ENCODE measurements around the gene OR1F1.
A peak's percentile ranks its signal among the peaks of the same experiment; 100 is the strongest.
"Not testable (repeated sequence)": the region's sequence is repeated elsewhere in the genome, so short reads cannot be mapped to it uniquely, and the experiment has no call there.

Gene OR1F1

DNA sequence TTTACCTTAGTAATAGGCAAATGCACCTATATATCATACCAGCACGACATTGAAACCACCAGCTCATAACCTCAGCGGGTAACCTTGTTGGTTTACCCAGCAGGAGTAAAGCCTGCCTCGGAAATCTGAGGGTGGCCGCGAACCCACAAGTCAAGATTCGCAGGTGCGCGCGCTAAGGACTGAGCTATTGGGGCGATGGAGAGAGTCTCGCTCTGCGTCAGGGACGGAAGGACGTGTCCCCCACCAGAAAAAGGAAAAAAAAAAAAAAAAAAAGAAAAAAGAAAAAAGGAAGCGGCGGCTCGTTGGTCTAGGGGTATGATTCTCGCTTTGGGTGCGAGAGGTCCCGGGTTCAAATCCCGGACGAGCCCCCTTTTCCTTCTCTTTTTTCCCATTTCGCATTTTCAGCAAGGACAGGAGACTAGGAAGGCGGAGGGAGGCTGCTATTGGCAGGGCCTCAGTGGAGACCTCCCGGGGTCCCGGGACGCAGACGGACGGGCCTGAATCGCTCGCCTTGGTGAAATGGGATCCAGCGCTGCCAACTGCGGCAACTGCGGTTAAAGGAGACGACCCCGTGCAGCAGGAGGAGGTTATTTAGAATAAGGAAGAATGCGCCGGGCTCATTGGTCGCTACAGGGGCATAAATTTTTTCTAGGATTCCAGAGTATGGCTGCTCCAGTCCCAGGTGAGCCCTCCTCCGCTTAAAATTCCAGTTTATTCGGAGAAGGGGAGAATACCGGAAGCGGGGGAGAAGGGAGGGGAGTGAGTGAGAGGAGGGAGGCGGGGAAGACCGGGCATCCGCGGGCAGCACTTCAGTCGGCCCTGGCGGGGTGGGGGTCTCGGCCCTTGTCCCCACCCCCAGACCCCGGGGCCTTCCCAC, at the start of gene OR1F1:
Gene OR1F1 (plus strand): TSS at position 407 of the 877 bp plus-strand sequence.
- TF ChIP-seq, protein P1, sequence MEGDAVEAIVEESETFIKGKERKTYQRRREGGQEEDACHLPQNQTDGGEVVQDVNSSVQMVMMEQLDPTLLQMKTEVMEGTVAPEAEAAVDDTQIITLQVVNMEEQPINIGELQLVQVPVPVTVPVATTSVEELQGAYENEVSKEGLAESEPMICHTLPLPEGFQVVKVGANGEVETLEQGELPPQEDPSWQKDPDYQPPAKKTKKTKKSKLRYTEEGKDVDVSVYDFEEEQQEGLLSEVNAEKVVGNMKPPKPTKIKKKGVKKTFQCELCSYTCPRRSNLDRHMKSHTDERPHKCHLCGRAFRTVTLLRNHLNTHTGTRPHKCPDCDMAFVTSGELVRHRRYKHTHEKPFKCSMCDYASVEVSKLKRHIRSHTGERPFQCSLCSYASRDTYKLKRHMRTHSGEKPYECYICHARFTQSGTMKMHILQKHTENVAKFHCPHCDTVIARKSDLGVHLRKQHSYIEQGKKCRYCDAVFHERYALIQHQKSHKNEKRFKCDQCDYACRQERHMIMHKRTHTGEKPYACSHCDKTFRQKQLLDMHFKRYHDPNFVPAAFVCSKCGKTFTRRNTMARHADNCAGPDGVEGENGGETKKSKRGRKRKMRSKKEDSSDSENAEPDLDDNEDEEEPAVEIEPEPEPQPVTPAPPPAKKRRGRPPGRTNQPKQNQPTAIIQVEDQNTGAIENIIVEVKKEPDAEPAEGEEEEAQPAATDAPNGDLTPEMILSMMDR (IDR thresholded peaks at IDR 0.05; ENCODE audit: low read depth, low read length) = no peak
- peak within 1 kb of the TSS; percentile 69 for H3K4me3 ChIP-seq (ENCODE audit: low read depth, low read length)

DNA sequence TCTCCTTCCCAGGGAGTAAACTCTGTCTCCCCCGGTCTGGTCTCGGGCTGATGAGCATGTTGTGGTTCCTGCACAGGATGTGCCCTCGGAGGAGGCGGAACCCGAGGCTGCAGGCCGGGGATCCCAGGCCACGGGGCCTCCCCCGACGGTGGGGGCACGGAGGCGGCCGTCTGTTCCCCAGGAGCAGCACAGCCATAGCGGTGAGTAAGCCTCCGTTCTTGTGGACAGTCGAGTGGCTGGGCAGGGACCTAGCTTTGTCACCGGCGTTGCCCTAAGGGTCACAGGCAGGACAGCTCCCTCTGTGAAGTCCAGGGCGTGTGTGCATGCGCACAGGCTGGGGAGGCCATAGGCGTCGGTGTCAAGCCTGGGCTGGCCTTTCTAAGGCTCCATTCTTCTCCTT, 49.7 kb upstream of the OR1F1 start:
- TF ChIP-seq, protein P1 (IDR thresholded peaks at IDR 0.05; ENCODE audit: low read depth, low read length) = no peak
- no peak overlapping the region for H3K4me3 ChIP-seq (ENCODE audit: low read depth, low read length)

DNA sequence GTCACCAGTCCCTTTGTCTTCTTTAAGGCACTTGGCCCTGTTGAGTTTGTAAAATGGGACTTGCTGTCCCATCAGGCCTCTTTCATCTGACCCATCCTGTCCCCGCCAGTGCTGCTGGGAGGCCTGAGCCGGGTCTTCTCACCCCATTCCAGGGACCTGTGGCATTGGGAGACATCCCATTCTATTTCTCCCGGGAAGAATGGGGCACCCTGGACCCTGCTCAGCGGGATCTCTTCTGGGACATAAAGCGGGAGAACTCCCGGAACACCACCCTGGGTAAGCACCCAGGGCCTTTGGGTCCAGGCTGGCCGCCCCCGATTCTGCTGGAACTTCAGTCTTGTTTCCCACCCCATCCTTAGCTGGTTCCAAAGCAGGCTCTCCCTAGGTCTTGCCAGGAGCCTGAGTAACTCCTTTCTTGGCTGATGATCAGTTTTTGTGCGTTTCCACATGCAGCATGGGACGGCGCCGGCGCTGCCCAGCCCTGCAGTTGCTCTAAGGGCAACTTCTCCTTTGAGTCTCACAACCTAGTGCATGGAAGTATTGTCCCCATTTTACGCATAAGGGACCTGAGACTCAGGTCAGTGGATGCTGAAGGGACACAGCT, 49.1 kb upstream of the OR1F1 start:
- TF ChIP-seq, protein P1 (IDR thresholded peaks at IDR 0.05; ENCODE audit: low read depth, low read length) = no peak
- no peak overlapping the region for H3K4me3 ChIP-seq (ENCODE audit: low read depth, low read length)

DNA sequence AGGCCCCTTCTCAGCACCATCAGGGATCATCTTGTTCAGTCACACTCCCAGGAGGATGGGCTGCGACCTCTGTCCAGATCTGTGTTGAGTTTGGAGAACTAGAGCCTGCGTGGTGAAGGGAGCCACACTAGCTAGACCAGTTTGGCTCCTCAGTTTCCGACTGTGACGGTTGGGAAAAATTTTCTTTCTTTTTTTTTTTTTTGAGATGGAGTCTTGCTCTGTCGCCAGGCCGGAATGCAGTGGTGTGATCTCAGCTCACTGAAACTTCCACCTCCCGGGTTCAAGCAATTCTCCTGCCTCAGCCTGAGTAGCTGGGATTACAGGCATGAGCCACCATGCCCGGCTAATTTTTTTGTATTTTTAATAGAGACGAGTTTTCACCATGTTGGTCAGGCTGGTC, 48.4 kb upstream of the OR1F1 start:
- H3K4me3 ChIP-seq (ENCODE audit: low read depth, low read length) = not testable (repeated sequence)

DNA sequence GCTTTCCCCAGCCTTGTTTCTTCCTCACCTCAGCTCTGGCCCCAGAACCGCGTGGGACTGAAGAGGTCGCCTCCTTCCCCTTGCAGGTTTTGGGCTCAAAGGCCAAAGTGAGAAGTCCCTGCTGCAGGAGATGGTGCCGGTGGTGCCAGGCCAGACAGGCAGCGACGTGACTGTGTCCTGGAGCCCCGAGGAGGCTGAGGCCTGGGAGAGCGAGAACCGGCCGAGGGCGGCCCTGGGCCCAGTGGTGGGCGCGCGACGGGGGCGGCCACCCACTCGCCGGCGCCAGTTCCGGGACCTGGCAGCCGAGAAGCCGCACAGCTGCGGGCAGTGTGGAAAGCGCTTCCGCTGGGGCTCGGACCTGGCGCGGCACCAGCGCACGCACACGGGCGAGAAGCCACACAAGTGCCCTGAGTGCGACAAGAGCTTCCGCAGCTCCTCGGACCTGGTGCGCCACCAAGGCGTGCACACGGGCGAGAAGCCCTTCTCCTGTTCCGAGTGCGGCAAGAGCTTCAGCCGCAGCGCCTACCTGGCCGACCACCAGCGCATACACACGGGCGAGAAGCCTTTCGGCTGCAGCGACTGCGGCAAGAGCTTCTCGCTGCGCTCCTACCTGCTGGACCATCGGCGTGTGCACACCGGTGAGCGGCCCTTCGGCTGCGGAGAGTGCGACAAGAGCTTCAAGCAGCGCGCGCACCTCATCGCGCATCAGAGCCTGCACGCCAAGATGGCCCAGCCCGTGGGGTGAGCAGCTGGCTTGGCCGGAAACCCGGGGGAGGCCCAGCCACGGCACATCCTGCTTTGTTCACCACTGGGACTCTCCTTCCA, 47.2 kb upstream of the OR1F1 start:
- TF ChIP-seq, protein P1 (IDR thresholded peaks at IDR 0.05; ENCODE audit: low read depth, low read length) = no peak
- no peak overlapping the region for H3K4me3 ChIP-seq (ENCODE audit: low read depth, low read length)

DNA sequence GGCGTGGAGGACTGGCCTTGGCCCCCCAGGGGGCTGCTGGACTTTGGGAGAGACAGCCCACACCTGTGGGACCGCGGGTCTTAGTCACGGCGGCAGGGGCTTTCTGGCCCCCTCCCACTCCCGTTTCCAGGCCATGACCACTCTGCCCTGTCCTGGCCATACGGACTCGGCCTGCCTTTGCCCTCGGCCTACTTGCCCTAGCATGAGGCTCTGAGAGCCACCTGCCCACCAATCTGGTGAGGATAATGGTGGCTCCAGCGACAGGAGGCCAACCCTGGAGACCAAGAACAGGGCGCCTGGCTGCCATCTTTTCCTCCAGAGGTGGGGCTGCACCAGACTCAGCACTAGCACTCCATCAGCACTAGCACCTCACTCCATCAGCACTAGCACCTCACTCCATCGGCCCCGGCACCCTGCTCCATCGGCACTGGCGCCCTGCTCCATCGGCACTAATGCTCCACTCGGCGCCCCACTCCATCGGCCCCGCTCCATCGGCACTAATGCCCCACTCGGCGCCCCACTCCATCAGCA, 46.2 kb upstream of the OR1F1 start:
- H3K4me3 ChIP-seq (ENCODE audit: low read depth, low read length) = no peak overlapping the region
- TF ChIP-seq, protein P1 (IDR thresholded peaks at IDR 0.05; ENCODE audit: low read depth, low read length) = no peak

DNA sequence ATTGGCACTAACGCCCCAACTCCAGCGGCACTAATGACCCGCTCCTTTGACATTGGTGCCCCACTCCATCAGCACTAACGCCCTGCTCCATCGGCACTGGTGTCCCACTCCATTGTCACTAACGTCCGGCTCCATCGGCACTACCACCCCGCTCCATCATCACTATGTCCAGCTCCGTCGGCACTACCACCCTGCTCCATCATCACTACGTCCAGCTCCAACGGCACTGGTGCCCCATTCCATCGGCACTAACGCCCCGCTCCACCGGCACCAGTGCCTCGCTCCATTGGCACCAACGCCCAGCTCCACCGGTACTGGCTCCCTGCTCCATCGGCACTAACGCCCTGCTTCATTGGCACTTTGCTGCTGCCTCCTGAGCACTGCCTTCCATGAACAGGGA, 45.7 kb upstream of the OR1F1 start:
- TF ChIP-seq, protein P1 (IDR thresholded peaks at IDR 0.05; ENCODE audit: low read depth, low read length) = no peak
- no peak overlapping the region for H3K4me3 ChIP-seq (ENCODE audit: low read depth, low read length)
